HT-29 (cell line): ENCODE results near the gene FASTK. TPM values are rescaled to one million over a fixed set of nuclear protein-coding genes. Genes with fewer than 3 reads are reported as not detected.

Experiments
- DNase-seq: peaks from one replicate; pipeline ENCODE4 v3.0.0-alpha.2; 2015; ENCODE audit warnings: low spot score
- total RNA-seq: library from RNA; depleted of rRNA; stranded (reverse); fragments of >200 nt; shearing (Covaris generic); gene quantifications from 2 replicates; pipeline ENCODE4 v1.2.3, GENCODE V29; 2014

FASTK gene
- total RNA-seq, 1 experiment from 2014 or later = 300 TPM

- DNase-seq = no peak
These were observed 12.4 kb downstream of the FASTK start for GRCh38 chr7:151068069-151068773.

DNA sequence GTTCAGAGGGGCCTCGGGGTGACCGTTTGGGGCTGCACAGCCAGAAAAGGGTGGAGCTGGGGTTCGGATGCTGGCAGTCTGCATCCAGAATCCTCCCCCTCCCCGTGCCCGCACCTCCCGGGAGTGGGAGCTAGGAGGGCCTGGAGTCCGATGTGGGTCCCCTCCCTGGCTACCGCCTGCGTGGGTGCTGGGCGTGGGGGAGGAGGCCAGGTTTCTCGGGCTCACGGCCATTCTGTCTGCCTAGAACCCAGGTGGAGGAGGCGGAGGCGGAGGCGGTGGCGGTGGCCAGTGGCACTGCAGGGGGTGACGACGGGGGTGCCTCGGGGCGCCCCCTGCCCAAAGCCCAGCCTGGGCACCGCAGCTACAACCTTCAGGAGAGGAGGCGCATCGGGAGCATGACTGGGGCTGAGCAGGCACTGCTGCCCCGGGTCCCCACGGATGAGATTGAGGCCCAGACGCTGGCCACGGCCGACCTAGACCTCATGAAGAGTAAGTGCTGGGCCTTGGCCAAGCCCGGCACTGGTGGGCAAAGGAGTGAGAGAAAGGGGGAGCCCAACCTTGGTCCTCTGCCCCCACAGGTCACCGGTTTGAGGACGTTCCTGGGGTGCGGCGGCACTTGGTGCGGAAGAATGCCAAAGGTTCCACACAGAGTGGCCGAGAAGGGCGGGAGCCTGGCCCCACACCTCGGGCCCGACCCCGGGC lies 14.2 kb downstream of the FASTK start:
- DNase-seq = no peak

DNA sequence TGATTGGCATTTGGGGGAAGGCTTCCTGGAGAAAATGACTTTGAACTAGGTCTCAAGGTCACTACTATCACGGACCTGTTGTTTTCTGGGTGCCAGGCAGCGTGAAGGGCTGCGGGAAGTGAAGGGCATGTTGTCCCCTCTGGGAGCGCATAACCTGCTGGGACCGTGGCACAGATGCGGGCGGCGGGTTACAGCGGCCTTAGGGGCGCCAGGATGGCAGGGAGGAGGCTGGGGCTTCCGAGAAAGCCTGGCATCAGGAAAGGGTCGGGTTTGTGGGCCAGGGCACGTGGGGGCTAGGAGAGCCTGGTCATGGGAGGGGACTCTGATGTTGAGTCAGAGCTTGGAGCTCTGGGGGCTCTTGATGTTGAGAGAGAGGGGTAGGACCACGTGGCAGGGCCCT lies 15.1 kb downstream of the FASTK start:
- DNase-seq = no peak

DNA sequence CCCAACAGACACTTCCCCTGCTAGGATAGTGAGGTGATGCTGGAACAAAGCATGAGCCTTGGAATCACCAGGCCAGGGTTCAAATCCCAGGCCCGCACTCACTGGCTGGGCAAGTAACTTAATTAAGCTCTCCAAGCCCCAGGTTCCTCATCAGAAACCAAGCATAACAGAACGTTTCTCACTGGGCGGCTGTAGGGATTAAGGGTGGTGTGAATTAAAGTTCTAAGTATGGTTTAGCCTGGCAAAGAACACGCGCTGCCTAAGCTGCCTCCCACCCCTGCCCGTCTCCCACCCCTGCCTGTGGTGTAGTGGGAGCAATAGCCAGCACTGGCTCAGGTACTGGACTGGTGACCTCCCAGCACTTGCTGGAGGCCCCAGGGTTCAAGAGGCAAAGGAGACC lies 15.6 kb downstream of the FASTK start:
- DNase-seq = no peak

DNA sequence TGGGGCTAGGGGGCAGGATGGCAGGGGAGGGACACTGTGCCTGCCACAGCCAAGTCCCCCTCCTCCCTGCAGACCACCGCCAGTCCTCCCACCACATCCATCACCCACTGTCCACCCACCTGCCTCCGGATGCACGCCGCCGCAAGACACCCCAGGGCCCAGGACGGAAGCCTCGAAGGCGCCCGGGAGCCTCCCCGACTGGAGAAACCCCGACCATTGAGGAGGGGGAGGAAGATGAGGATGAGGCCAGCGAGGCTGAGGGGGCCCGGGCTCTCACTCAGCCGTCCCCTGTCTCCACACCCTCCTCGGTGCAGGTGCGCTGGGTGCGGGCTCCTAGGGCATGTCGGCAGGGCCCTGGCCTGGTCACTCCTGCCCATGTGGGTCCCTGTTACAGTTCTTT lies 16.2 kb downstream of the FASTK start:
- no peak for DNase-seq

DNA sequence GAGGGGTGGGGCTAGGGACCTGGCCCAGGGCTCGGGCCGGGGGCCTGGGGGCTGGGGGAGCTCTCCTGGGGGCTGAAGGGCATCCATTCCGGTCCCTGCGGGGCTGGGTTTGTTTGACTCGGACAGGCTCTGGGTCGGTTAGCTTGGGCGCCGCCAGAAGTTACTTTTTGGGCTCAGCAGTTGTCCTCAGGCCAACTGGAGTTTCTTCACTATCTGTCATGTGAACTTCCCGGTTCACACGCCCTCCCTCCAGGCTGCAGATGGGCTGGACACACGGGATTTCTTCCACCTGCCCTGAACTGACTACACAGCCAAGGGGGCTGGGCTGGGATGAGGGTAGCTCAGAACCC lies 17.4 kb downstream of the FASTK start:
- DNase-seq = peak; percentile 59

GRCh38 chr7:151062399-151063211 lies 18.0 kb downstream of the FASTK start:
- DNase-seq = peak; percentile 98

- DNase-seq = no peak
These were observed 18.6 kb downstream of the FASTK start for GRCh38 chr7:151062111-151062398.

- DNase-seq = no peak
These were observed 19.1 kb downstream of the FASTK start for GRCh38 chr7:151061213-151062110.

- DNase-seq = peak; percentile 89
These were observed 20.0 kb downstream of the FASTK start for GRCh38 chr7:151060416-151061212.

GRCh38 chr7:151060113-151060415 lies 20.5 kb downstream of the FASTK start:
- DNase-seq = no peak

- DNase-seq = peak; percentile 89
These were observed 21.1 kb downstream of the FASTK start, which contains the start of gene SLC4A2 for GRCh38 chr7:151059367-151060112. Gene SLC4A2 (plus strand): TSS chr7:151059589. CDS start chr7:151061988, 2,399 bp downstream.

DNA sequence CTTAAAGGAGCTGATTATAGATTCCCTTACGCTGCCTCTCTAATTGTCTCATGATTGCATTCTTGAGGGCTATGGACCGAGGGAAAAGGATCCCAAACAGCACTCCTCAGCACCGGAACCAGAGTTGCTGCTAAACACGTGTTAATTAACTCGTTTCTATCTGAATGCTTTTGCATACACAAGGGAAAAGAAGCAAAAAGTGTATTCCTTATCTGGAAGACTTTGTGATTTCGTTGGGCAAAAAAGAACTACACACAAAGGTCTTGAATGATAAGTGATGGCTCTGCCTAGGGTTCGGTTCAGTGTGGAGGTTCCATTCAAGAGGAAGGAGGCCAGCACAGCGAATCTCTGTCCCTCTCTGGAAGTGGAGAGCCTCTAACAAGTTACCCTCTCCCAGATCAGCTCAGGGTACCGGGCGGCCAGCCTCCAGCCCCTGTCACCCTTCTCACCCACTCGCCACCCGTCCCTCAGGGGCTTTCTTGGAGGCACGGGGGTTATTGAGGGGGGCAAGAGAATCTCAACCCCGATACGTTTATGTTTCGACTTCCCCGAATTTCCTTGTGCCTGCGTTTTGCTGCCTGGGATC lies 21.7 kb downstream of the FASTK start:
- DNase-seq = peak; percentile 78

DNA sequence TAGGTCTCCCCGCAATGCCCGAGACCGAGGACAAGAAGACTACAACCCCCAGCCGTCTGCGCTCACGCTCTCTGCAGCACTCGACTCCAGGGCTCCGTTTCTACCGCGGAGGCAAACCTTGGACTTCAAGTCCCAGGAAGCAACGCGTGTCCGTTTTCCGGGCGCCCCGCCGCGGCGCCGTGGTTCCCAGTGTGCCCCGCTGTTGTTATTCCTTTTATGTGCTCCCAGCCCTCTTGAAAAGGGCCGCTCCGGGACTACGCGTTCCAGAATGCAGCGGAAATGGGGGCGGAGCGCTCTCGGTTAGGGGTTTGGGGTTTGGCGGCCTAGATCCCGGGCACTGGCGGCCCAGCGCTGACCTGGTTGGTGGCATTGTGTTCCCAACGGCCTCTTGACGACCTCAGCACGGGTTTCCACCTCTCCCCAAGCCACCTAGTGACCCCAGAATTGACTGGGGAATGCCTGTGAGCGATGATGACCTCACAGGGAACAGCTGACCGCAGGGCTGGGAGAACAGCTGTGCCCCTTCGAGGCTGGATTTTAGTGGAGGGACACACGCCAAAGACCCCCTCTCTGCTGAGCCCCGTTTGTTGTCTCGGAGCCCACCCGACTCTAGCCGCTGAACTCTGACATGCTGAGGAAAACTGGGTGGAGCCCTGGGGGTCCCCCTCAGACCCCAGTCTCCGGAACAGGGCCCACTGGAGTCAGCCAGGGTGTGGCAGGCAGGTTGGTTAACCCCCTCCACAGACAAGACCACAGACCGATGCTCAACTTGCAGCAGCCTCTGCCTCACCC lies 22.4 kb downstream of the FASTK start:
- peak; percentile 100 for DNase-seq

GRCh38 chr7:151057506-151057988 lies 23.1 kb downstream of the FASTK start, which contains the start of gene CDK5:
Gene CDK5 (minus strand): TSS chr7:151057897. CDS start chr7:151057848, 49 bp downstream.
- no peak for DNase-seq

DNA sequence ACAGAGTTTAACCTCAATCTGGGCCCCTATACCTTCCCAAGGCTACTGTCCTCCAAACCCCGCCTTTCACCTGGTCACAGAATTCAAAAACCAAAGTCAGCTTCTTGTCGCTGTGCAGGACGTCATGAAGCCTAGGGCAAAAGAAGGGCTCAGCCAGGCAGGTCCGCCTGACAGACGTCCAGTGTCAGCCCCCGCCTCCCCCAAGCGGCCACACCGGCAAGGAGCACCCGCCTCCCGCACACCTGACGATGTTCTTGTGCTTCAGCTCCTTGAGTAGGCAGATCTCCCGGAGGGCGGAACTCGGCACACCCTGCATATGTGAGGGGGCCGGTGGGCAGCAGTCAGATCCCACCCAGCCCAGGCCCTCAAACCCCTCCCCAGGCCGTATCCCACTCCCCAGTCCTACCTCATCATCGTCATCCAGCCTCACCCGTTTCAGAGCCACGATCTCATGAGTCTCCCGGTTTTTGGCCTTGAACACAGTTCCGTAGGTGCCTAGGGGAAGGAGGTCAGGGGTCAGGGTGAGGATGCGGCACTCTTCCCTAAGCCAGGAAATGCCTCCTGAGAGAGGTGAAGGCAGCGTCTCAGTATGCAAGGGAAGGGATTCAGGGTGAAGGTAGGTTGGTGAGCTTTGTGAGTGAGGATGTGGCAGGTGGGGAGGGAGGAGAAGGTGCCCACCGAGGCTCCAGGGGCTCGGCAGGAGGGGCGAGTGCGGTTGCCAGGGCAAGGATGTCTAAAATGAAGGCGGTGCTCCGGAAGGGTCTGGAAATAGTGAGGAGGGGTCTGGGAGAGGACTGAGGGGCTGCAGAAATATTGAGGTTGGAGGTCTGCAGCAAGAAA lies 23.7 kb downstream of the FASTK start:
- DNase-seq = no peak

GRCh38 chr7:151056283-151056665 lies 24.3 kb downstream of the FASTK start:
- no peak for DNase-seq

DNA sequence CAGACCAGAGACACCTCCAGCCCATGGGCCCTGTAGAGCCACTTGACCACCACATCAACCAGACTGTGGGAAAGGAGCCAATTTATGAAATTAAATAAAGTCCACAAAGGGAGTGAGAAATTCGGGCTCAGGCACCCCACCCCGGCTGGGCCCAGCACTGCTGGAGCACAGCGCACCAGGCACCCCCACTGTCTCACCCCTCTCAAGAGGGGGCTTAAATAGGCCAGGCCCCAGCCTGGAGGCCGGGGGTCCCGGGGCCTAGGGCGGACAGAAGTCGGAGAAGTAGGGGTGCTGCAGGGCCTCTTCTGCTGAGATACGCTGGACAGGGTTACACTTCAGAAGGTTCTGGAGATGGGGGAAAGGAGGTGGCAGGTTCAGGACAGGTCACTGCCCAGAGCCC lies 26.9 kb downstream of the FASTK start:
- no peak for DNase-seq
